Stimulated activated CD8-positive, alpha-beta memory T cell treated with anti-CD3 and anti-CD28 coated beads, Interleukin-7, amount 100 ng/mL, for 24 hours (primary cell): ENCODE data around the gene RFX4.

ENCODE experiments used
- DNase-seq: peaks from one replicate; pipeline ENCODE4 v3.0.0-alpha.2; 2020; ENCODE audit warnings: low read depth

RFX4 gene

DNA sequence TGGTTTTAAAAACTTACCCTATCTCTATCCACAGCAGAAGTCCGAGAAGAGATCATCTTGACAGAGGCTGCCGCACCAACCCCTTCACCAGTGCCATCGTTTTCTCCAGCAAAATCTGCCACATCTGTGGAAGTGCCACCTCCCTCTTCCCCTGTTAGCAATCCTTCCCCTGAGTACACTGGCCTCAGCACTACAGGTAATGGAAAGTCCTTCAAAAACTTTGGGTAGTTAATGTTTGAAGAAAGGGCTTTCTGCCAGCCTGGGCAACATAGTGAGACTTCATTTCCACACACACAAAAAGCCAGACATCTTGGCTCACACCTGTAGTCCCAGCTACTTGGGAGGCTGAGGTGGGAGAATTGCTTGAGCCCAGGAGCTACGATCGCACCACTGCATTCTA is 150.1 kb downstream of the RFX4 start:
- no peak for DNase-seq

DNA sequence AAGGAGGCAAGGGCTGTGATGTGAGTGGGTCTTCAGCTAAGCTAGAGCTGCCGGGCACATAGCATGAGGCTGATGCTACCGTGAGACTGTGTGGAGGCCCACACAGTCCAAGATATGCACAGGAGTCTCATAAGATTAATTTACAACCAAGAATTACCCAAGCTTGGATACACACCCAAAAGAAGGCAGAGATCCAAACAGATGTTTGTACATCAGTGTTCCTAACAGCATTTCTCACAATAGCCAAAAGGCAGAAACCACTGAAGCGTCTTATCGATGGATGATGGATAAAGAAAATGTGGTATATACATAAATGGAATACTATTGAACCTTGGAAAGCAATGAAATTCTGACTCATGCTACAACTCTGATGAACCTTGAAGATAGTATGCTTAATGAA is 150.9 kb downstream of the RFX4 start:
- no peak for DNase-seq

- no peak for DNase-seq
Observed at GRCh38 chr12:106736051-106736957, 153.5 kb downstream of the RFX4 start.

DNA sequence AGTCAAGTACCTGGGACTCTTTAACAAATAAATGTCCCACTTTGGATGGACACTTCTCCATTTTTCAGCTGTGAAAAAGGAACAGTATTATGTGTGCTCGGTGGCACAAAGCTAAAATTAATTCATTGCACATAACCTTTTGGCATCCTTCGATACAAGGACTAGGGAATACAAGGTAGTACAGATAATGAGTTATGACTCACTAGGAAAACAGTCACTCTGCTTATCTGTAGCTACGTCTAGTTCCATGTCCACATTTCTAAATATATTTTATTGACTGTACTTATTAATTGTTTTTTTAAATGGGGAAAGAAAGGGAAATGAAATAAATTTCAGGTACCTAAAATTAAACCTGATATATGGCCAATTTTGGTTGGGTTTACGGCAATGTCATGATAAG is 156.5 kb downstream of the RFX4 start:
- DNase-seq: no peak

DNA sequence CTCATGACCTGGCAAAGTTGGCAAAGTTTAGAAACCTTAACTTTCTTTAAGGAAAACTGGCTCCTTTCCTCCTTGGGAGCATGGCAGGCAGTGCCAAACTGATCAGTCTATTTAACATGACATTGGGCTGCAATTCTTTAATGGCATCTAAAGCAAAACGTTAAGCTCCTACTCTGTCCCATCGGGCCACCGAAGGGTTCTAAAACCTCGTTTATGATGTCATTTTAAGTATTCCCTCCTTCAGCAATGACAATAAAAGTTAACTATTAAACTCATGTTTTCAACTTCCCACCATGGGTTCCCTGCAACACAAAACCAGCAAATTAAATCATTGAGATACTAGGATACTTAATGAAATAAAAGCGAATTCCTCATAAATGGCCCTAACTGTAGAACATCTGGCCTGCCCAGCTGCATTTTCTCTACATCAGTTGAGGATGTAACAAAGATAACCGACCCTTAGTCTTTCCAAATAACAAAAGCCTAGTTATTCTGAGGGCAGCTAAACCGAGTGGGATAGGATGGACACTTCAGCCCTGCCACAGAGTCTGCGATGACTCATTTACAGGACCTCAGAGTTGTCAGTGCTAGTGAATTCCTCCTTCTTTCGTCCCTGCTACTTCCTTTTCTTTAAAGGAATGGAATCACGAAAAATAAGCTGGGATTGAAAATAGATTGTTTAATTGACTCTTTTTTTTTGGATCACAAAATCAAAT is 157.2 kb downstream of the RFX4 start:
- no peak for DNase-seq

DNA sequence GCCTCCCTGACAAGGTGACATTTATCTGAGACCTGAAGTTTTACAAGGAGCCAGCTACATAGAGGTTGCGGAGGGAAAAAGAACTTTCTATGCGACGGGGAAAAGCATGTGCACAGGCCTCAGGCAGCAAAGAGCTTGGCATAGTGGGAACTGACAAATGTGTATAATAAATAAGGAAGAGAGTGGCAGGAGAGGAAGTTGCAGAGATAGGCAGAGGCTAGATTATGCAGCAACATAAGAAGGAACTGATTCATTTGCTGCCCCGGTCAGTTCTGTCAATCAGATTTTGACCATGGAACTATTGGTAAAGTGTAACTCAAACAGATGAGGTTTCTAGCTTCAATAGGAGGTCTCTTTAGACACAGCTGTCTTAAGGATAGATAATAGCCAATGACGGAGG is 158.0 kb downstream of the RFX4 start:
- DNase-seq: no peak

DNA sequence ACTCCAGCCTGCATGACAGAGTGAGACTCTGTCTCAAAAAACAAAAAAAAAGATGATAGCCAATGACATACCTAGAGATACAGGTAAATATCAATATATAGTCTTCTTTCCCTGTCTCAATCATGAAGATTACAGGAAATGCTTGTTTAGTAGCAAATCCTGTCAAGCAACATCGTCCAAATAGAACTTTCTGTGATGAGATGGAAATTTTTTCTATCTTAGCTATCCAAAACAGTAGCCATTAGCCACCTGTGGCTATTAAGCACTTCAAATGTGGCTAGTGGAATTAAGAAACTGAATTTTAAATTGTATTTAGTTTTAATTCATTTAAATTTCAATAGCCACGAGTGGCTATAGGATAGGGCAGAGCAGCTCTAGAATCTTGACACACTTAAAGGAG is 158.4 kb downstream of the RFX4 start:
- no peak for DNase-seq

GRCh38 chr12:106743270-106743988 is 160.6 kb downstream of the RFX4 start:
- no peak for DNase-seq

- no peak for DNase-seq
Observed at GRCh38 chr12:106744600-106744999, 161.8 kb downstream of the RFX4 start.

- DNase-seq: no peak
Observed at GRCh38 chr12:106745181-106745745, 162.5 kb downstream of the RFX4 start.

- no peak for DNase-seq
Observed at GRCh38 chr12:106747973-106748436, 165.2 kb downstream of the RFX4 start.

- no peak for DNase-seq
Observed at GRCh38 chr12:106750524-106750923, 167.7 kb downstream of the RFX4 start.

DNA sequence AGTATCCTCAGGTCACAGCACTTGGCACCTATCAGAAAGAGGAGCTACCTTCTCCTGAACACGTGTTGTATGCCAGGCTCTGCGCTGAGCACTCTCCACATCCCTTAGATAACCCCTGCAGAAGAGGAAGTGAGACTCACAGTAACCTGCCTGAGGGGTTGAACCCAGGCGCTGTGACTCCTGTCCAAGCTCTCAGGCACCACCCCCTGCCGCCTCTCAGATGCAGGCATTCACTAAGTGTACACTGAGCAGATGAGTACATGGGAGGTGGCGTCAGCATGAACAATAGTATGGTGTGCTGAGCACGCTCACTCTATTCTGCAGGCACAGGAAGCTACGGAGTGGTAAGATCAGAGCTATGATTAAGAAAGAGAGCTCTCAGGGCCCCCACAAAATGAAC is 170.7 kb downstream of the RFX4 start:
- peak; percentile 34 for DNase-seq

DNA sequence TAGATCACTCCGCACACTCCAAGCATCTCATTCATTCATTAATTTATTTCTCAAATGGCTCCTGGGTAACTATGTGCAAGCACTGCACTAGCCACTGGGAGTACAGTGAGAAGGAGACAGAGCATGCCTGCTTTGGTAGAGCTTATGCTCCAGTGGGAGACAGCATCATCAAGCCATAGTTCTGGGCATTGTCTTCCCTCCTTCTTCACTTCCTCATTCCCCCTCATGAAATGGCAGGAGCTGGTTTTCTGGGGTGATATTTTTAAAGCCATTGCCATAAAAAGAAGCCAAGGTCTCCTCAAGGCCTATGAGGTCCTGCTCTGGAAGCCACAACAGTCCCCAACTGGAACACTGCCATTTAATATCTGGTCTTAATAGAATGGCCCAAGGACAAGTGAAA is 171.5 kb downstream of the RFX4 start:
- DNase-seq: no peak

GRCh38 chr12:106757623-106758348 is 175.0 kb downstream of the RFX4 start:
- no peak for DNase-seq

- DNase-seq: no peak
Observed at GRCh38 chr12:106758349-106759110, 175.7 kb downstream of the RFX4 start.

DNA sequence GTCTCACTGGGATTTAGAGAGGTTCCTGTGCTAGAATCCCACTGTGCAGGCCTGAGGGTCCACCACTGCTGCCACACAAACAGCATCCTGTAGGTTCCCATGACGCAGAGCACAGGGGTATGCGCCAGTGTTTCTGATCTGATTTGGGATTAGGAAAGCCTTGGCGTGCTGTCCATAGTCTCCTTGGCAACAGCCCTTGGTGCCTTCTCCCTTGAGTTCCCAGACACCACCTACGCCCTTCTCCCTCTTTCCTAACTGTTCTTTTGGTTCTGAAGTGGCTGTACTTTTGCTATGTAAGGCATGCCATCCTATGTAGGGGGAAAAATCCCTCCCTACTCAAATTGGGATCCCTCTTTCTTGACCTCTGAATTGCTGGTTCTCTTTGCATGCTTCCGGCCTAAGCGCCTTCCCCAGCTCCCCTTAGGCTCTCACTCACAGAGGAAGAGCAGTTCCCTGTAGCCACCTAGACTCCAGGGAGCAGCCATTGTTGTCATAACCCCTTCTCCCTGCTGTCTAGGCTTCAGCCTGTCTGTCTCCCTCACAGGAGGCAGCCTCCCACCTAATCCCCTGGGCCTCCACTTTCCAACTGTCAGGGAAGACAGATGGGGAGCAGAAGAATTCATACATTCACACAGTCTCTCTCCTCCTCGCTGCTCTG is 176.9 kb downstream of the RFX4 start:
- DNase-seq: no peak

DNA sequence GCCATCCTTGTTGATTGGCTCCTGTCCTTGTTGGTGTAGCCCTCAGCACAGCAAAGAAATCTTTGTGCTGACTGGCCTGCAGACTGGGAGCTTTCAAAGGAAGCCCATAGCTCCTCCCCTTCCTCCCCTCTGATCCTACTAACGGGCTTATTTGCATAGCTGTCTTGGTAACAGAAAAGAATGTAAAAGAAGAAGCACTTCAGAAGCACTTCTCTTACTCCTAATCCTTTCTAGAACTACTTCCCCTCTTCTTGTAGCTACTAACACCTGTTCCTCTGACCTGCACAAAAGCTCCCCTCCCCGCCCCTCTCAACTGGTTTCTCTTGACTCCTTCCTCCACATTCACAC is 177.4 kb downstream of the RFX4 start:
- DNase-seq: no peak

GRCh38 chr12:106764220-106764619 is 181.4 kb downstream of the RFX4 start:
- DNase-seq: no peak

DNA sequence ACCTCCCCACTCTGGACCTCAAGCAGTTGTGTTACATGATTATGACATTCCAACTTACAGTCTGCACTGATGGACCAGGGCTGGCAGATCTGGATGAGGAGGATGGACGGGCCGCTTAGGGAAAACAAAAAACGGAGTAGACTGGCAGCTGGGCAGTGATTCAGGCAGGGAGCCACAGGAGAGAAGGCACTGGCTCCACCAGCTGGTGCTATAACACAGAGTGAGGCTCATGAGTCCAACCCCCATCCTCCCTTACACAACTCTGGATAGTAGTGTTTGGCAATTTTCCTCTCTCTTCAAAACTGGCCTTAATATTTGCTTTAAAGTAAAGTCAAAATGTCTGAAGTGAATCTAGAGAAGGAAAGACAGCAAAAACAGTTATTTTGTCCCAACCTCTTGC is 181.9 kb downstream of the RFX4 start:
- DNase-seq: no peak
